Adrenal gland (tissue), 12 donors: ENCODE measurements around the gene ERBB3. TPM values are rescaled to one million over a fixed set of nuclear protein-coding genes. Genes with fewer than 3 reads are reported as not detected.
A peak's percentile ranks its signal among the peaks of the same experiment; 100 is the strongest.
"Not testable (repeated sequence)": the region's sequence is repeated elsewhere in the genome, so short reads cannot be mapped to it uniquely, and the experiment has no call there.

ENCODE experiments used
- DNase-seq, 7 donors: peaks; one replicate each; pipeline ENCODE4 v3.0.0-alpha.2; 2019 to 2020
- H3K27ac ChIP-seq, 5 donors: fragments of 200-600 bp; sonication (generic) in 4 of 5; 1 replicate in 3 of 5; 2 replicates in 2 of 5; pipeline versions ENCODE4 v1.5.1 to v1.8.0; 2016 to 2020; ENCODE audit warnings: mild to moderate bottlenecking in 1 of 5
- H3K27me3 ChIP-seq: fragments of 200-600 bp; 2 replicates; pipeline ENCODE4 v1.8.0; 2021
- H3K36me3 ChIP-seq, 2 donors: fragments of 200-600 bp; replicated peaks in 1 of 2; 1 replicate in 1 of 2; 2 replicates in 1 of 2; pipeline versions ENCODE4 v1.5.1 to v1.8.0; 2018 to 2022
- H3K4me1 ChIP-seq, 2 donors: fragments of 200-600 bp; replicated peaks in 1 of 2; 1 replicate in 1 of 2; 2 replicates in 1 of 2; pipeline versions ENCODE4 v1.5.1 to v1.8.0; 2018 to 2021
- H3K4me3 ChIP-seq, 4 donors: fragments of 200-600 bp; sonication (generic) in 3 of 4; one replicate each; pipeline ENCODE4 v1.5.1; 2016 to 2018
- H3K9me3 ChIP-seq, 3 donors: fragments of 200-600 bp; sonication (generic) in 1 of 3; replicated peaks in 1 of 3; 1 replicate in 2 of 3; 2 replicates in 1 of 3; pipeline versions ENCODE4 v1.5.1 to v1.8.0; 2016 to 2021
- CTCF ChIP-seq, 6 experiments: fragments of 450-650 bp in 4 of 6; fragments of 200-600 bp in 2 of 6; sonication (generic) in 1 of 6; IDR thresholded peaks; 1 replicate in 5 of 6; 2 replicates in 1 of 6; pipeline versions ENCODE4 v1.5.1 to v1.8.0; 2016 to 2021; ENCODE audit warnings: antibody characterized with exemption in 6 of 6, mild to moderate bottlenecking in 2 of 6, moderate library complexity in 1 of 6
- POLR2A ChIP-seq, 2 donors: fragments of 450-650 bp; IDR thresholded peaks; one replicate each; pipeline ENCODE4 v1.6.1; 2017; ENCODE audit warnings: antibody characterized with exemption in 2 of 2, mild to moderate bottlenecking in 2 of 2, moderate library complexity in 1 of 2
- WGBS, 4 donors: extraction: QIAGEN DNeasy Blood & Tissue Kit in 2 of 4; methylation state at CpG; one replicate each; pipeline versions ENCODE4 v1.1.5 to v1.1.7; 2013 to 2017; 5-methylcytosine and 5-hydroxymethylcytosine counted together
- intact Hi-C, 2 donors: fragments of 100-400 bp; cut with DNase I; formaldehyde crosslinking; loops; one replicate each; pipeline versions ENCODE4 v1.14.1 to v1.15.0; 2022 to 2023
- polyA plus RNA-seq, 3 donors: library from polyadenylated mRNA; stranded (reverse); fragments of 200-250 nt in 2 of 3; fragments of 350-450 nt in 1 of 3; fragmentation: Illumina TruSeq in 1 of 3; extraction: RNeasy Lipid Tissue Mini Kit (QIAGEN cat#74804) in 1 of 3; gene quantifications; one replicate each; pipeline ENCODE4 v1.2.3, GENCODE V29; 2013 to 2014
- total RNA-seq, 9 donors: library from RNA; depleted of rRNA in 4 of 9; stranded (reverse); fragments of >200 nt in 4 of 9; fragments of 120-200 nt in 1 of 9; fragmentation: NEBNext Ultra II Directional in 1 of 9; extraction: Animal tissue kit (Norgen Biotek cat#: 25700) in 1 of 9; gene quantifications; one replicate each; pipeline versions ENCODE4 v1.1.0 to v1.2.4, GENCODE V29; 2013 to 2023
- donor health status: healthy with polysubstance abuse.
- donor health status: Bipolar disorder and iron deficiency.
- donor health status: DM: yes; HTN: yes; CAD: no.
- donor health status: DM: no; HTN: no; CAD: no.
- donor health status: DM: no; HTN: no; CAD: no.
- donor health status: DM: yes; HTN: yes; CAD: no.

Gene ERBB3
- total and polyA plus RNA-seq, 12 donors: 1.3 to 25.7 (median 1.9) TPM

DNA sequence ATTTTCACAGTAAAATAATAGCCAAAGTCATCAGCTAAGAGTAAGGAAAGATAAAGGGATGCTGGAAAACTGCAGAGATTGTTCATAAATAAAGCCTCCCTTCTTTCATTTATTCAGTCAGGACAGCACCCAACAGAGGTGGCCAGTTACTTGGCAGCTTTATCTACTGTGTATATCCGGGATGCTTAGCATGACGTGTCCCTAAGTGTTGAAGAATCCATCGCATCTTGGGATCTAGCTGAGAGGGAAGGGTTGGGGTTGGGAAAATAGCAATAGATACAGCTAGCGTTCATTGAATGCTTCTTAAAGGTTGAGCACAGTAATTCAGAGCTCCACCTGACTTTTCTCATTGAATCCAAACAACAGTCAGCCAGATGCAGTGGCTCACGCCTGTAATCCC is 5.6 kb upstream of the ERBB3 start:
- H3K36me3 ChIP-seq: no peaks in the 10 kb centered on the region
- intact Hi-C loops: no loop called here
- no peak overlapping the region for H3K27ac ChIP-seq
- 72 to 86% (median 78%) methylated on average over 5 of the region's 5 CpGs for WGBS, 4 donors
- TF ChIP-seq POLR2A (IDR thresholded peaks at IDR 0.05) (no peak), CTCF (IDR thresholded peaks at IDR 0.05) (no peak)
- no peak for DNase-seq
- peaks cover 0 to 3% of the 10 kb centered on the region in 2 donors for H3K4me1 ChIP-seq
- H3K4me3 ChIP-seq: no peak overlapping the region
- no peaks in the 10 kb centered on the region for H3K27me3 ChIP-seq
- no peaks in the 10 kb centered on the region for H3K9me3 ChIP-seq

- 79 to 90% (median 84%) methylated on average over 8 to 9 of the region's 9 CpGs for WGBS, 4 donors
- intact Hi-C loops: not testable (repeated sequence)
Measured at GRCh38 chr12:56077966-56078365, 2.0 kb upstream of the ERBB3 start.

DNA sequence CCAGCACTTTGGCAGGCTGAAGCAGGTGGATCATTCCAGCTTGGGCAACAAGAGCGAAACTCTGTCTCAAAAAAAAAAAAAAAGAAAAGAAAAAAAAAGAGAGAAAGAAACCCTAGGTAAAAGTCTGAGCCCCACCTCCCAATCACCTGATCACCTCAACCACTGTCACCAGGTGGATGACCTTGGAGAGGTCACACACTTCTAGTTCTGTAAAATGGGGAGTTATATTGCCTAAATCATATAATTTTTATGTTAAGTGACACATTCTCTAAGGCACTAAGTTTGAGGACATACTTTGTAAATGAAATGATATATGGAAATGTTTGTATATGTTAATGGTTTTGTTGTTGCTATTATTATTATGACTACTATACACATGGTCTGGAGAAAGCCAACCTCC is 1.5 kb upstream of the ERBB3 start:
- Histone ChIP-seq H3K4me3 (no peak overlapping the region), H3K9me3 (no peaks in the 10 kb centered on the region), H3K27me3 (no peaks in the 10 kb centered on the region), H3K27ac (peak overlapping the region in 2 of 5 donors; percentile 80 to 81), H3K36me3 (no peaks in the 10 kb centered on the region), H3K4me1 (peaks cover 7 to 11% of the 10 kb centered on the region in 2 donors)
- DNase-seq: no peak
- intact Hi-C loops: no loop called here
- TF ChIP-seq POLR2A (IDR thresholded peaks at IDR 0.05) (no peak), CTCF (IDR thresholded peaks at IDR 0.05) (no peak)
- WGBS, 4 donors: 95 to 100% (median 100%) methylated on average over 1 of the region's 1 CpG

More at GRCh38 chr12:56077966-56078365, 2.0 kb upstream of the ERBB3 start:
- not testable (repeated sequence) for H3K27me3 ChIP-seq, H3K27ac ChIP-seq, H3K4me3 ChIP-seq, H3K9me3 ChIP-seq, H3K36me3 ChIP-seq, DNase-seq
- H3K4me1 ChIP-seq: peaks cover 7 to 11% of the 10 kb centered on the region in 2 donors

DNA sequence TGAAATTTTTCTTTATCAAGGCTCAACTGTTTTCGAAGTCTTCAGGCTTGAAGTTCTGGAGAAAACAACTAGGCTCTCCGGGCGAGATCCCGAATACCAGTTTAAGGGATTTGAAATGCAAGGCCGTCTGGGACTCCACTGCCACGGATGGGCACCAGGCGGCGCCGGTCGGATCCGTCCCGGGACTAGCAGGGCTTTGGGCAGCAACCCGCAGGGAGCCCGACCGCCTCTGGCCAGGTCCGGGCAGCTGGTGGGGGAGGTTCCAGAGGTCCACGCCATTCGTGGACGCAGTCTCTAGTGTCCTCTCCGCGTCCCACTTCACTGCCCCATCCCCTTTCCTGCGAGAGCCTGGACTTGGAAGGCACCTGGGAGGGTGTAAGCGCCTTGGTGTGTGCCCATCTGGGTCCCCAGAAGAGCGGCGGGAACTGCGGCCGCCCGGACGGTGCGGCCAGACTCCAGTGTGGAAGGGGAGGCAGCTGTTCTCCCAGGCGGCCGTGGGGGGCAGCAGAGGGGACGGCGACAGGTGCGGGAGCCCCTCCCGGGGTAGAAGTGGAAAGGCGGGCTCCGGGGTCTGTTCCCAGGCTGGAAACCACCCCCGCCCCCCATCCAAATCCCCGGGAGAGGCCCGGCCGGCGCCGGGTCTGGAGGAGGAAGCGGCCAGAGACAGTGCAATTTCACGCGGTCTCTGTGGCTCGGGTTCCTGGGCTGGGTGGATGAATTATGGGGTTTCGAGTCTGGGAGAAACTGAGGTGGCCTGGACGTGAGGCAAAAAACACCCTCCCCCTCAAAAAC is 838 bp upstream of the ERBB3 start:
- 1 to 2% (median 1%) methylated on average over 10 to 50 of the region's 50 CpGs for WGBS, 4 donors
- no peaks in the 10 kb centered on the region for H3K9me3 ChIP-seq
- H3K27me3 ChIP-seq: no peaks in the 10 kb centered on the region
- H3K36me3 ChIP-seq: no peaks in the 10 kb centered on the region
- peak overlapping the region in 3 of 4 donors; percentile 4 to 53 (median 43) for H3K4me3 ChIP-seq
- intact Hi-C loops: no loop called here
- H3K27ac ChIP-seq: peak overlapping the region in 3 of 5 donors; percentile 70 to 81 (median 80)
- peak; percentile 82 to 95 (median 94) for DNase-seq
- H3K4me1 ChIP-seq: peaks cover 7 to 11% of the 10 kb centered on the region in 2 donors
- peak in 1 of 2 donors; percentile 51 for TF ChIP-seq POLR2A (IDR thresholded peaks at IDR 0.05)
- peak; percentile 71 to 84 (median 78) for TF ChIP-seq CTCF (IDR thresholded peaks at IDR 0.05)
